Measurements from ENCODE around the gene HBB. TPM values are rescaled to one million over a fixed set of nuclear protein-coding genes. Genes with fewer than 3 reads are reported as not detected.

Gene HBB
- total RNA-seq, 2 donors from 2014 or later: not detected

DNA sequence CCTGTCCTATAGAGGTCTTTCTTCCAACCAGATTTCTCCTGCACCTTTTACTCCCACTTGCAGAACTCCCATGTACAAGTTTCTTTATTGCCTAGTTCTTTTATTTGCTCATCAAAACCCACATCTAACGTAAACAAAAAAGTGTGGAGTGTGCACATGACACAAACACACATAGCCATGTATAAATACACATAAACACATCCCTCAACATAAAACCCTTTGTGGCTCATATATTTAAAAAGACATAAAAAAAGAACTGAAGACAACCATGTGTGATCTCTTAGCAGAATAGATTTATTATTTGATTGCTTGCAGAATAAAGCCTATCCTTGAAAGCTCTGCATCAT, 26.0 kb upstream of the HBB start:
- Mint-ChIP-seq H3K27ac (no peak overlapping the region), H3K27me3 (ENCODE audit: insufficient read depth) (no peaks in the 10 kb centered on the region), H3K9me3 (no peaks in the 10 kb centered on the region), H3K36me3 (ENCODE audit: low read depth) (no peaks in the 10 kb centered on the region), H3K4me1 (peaks cover 20% of the 10 kb centered on the region), H3K4me3 (no peak overlapping the region)
- H3K27me3 ChIP-seq (ENCODE audit: control insufficient read depth, insufficient read depth, low read length, poor library complexity, severe bottlenecking): no peaks in the 10 kb centered on the region
- no peak overlapping the region for H3K9ac ChIP-seq (ENCODE audit: extremely low read depth, low read length, poor library complexity, severe bottlenecking)
- no peaks in the 10 kb centered on the region for H3K4me1 ChIP-seq (ENCODE audit: control insufficient read depth, insufficient read depth, low read length)
- no peak overlapping the region for H3K27ac ChIP-seq (ENCODE audit: low read depth, low read length)
- H3K4me3 ChIP-seq (ENCODE audit: low read length): no peak overlapping the region
- TF ChIP-seq CTCF (conservative IDR thresholded peaks at IDR 0.05): no peak
- WGBS, 2 experiments (ENCODE audit: insufficient coverage in 1 of 2, insufficient read length in 1 of 2): 95 to 100% methylated on average over 1 of the region's 1 CpG
- DNase-seq: no peak
- H3K9me3 ChIP-seq (ENCODE audit: control insufficient read depth, low read length): no peaks in the 10 kb centered on the region
- H3K36me3 ChIP-seq (ENCODE audit: control insufficient read depth, insufficient read depth, low read length): no peaks in the 10 kb centered on the region

GRCh38 chr11:5252192-5252918, 25.5 kb upstream of the HBB start:
- Mint-ChIP-seq H3K27ac (no peak overlapping the region), H3K4me3 (no peak overlapping the region), H3K4me1 (peaks cover 15% of the 10 kb centered on the region), H3K27me3 (ENCODE audit: insufficient read depth) (no peaks in the 10 kb centered on the region), H3K36me3 (ENCODE audit: low read depth) (no peaks in the 10 kb centered on the region), H3K9me3 (no peaks in the 10 kb centered on the region)
- H3K9me3 ChIP-seq (ENCODE audit: control insufficient read depth, low read length): no peaks in the 10 kb centered on the region
- DNase-seq: no peak
- no peaks in the 10 kb centered on the region for H3K27me3 ChIP-seq (ENCODE audit: control insufficient read depth, insufficient read depth, low read length, poor library complexity, severe bottlenecking)
- no peak overlapping the region for H3K9ac ChIP-seq (ENCODE audit: extremely low read depth, low read length, poor library complexity, severe bottlenecking)
- TF ChIP-seq CTCF (conservative IDR thresholded peaks at IDR 0.05): no peak
- no peaks in the 10 kb centered on the region for H3K4me1 ChIP-seq (ENCODE audit: control insufficient read depth, insufficient read depth, low read length)
- 92 to 93% methylated on average over 6 to 9 of the region's 9 CpGs for WGBS, 2 experiments (ENCODE audit: insufficient coverage in 1 of 2, insufficient read length in 1 of 2)
- no peak overlapping the region for H3K27ac ChIP-seq (ENCODE audit: low read depth, low read length)
- no peaks in the 10 kb centered on the region for H3K36me3 ChIP-seq (ENCODE audit: control insufficient read depth, insufficient read depth, low read length)
- H3K4me3 ChIP-seq (ENCODE audit: low read length): no peak overlapping the region

DNA sequence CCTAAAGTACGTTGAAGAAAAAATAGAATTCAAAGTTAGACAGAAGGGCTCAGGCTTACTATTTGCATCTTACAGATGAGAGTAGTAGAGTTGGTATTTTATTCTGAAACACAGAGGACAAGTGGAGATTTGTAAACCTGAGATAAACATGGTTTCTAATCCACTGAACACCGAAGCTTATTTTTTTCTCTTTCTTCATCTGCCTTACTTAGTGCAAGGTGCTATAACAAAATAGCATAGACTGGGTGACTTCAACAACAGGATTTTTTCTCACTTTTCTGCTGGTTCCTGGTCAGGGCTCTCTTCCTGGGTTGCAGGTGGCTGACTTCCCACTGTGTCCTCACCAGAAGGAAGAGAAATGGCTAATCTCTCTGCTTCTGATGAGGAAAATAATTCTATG, 24.9 kb upstream of the HBB start:
- Mint-ChIP-seq H3K27me3 (ENCODE audit: insufficient read depth) (no peaks in the 10 kb centered on the region), H3K4me1 (peaks cover 10% of the 10 kb centered on the region), H3K36me3 (ENCODE audit: low read depth) (no peaks in the 10 kb centered on the region), H3K4me3 (no peak overlapping the region), H3K9me3 (no peaks in the 10 kb centered on the region), H3K27ac (no peak overlapping the region)
- H3K27ac ChIP-seq (ENCODE audit: low read depth, low read length): no peak overlapping the region
- H3K9me3 ChIP-seq (ENCODE audit: control insufficient read depth, low read length): no peaks in the 10 kb centered on the region
- no peak for TF ChIP-seq CTCF (conservative IDR thresholded peaks at IDR 0.05)
- WGBS, 2 experiments (ENCODE audit: insufficient coverage in 1 of 2, insufficient read length in 1 of 2): 78 to 91% methylated on average over 1 to 2 of the region's 2 CpGs
- DNase-seq: no peak
- H3K9ac ChIP-seq (ENCODE audit: extremely low read depth, low read length, poor library complexity, severe bottlenecking): no peak overlapping the region
- no peaks in the 10 kb centered on the region for H3K4me1 ChIP-seq (ENCODE audit: control insufficient read depth, insufficient read depth, low read length)
- no peaks in the 10 kb centered on the region for H3K36me3 ChIP-seq (ENCODE audit: control insufficient read depth, insufficient read depth, low read length)
- H3K4me3 ChIP-seq (ENCODE audit: low read length): no peak overlapping the region
- no peaks in the 10 kb centered on the region for H3K27me3 ChIP-seq (ENCODE audit: control insufficient read depth, insufficient read depth, low read length, poor library complexity, severe bottlenecking)

Data from endodermal cell (in vitro differentiated cells).